DOHH2 (cell line): ENCODE results near the gene GNB1L.

Experiments used
- H3F3A ChIP-seq: fragments of 200-600 bp; sonication (generic), shearing (Covaris generic); 2 replicates; pipeline ENCODE4 v1.6.0; 2016; ENCODE audit warnings: antibody characterized with exemption, mild to moderate bottlenecking; ENCODE audit not compliant: control insufficient read depth, insufficient read depth
- H3K27ac ChIP-seq: fragments of 200-600 bp; sonication (generic); 2 replicates; pipeline ENCODE4 v1.5.1; 2014; ENCODE audit warnings: low read depth, mild to moderate bottlenecking, low read length, moderate library complexity
- H3K27me3 ChIP-seq: fragments of 200-600 bp; sonication (generic); 2 replicates; pipeline ENCODE4 v1.6.1; 2014; ENCODE audit warnings: mild to moderate bottlenecking, low read length, mixed read lengths; ENCODE audit not compliant: control insufficient read depth
- H3K36me3 ChIP-seq: fragments of 200-600 bp; sonication (generic); 2 replicates; pipeline ENCODE4 v1.6.1; 2014; ENCODE audit warnings: mild to moderate bottlenecking, low read length, moderate library complexity, mixed read lengths; ENCODE audit not compliant: control insufficient read depth
- H3K4me1 ChIP-seq: fragments of 200-600 bp; sonication (generic); 2 replicates; pipeline ENCODE4 v1.6.1; 2014; ENCODE audit warnings: mild to moderate bottlenecking, low read length, mixed read lengths; ENCODE audit not compliant: control insufficient read depth
- H3K4me2 ChIP-seq: fragments of 200-600 bp; sonication (generic); 2 replicates; pipeline ENCODE4 v1.6.0; 2014; ENCODE audit warnings: mild to moderate bottlenecking, low read length, moderate library complexity
- H3K4me3 ChIP-seq: fragments of 200-600 bp; sonication (generic); 2 replicates; pipeline ENCODE4 v1.5.1; 2014; ENCODE audit warnings: mild to moderate bottlenecking, low read length, mixed read lengths
- H3K79me2 ChIP-seq: fragments of 200-600 bp; sonication (generic); 2 replicates; pipeline ENCODE4 v1.6.1; 2014; ENCODE audit warnings: mild to moderate bottlenecking, low read length, mixed read lengths; ENCODE audit not compliant: control insufficient read depth
- H3K9me2 ChIP-seq: fragments of 200-600 bp; sonication (generic); replicated peaks from 2 replicates; pipeline ENCODE4 v1.6.1; 2014; ENCODE audit warnings: mild to moderate bottlenecking, low read length, mixed read lengths; ENCODE audit not compliant: control insufficient read depth
- H3K9me3 ChIP-seq: fragments of 200-600 bp; sonication (generic); 2 replicates; pipeline ENCODE4 v1.6.1; 2014; ENCODE audit warnings: antibody characterized with exemption, low read length, mixed read lengths; ENCODE audit not compliant: control insufficient read depth, insufficient read depth
- H4K20me1 ChIP-seq: fragments of 200-600 bp; sonication (generic); 2 replicates; pipeline ENCODE4 v1.6.0; 2014; ENCODE audit warnings: low read depth, mild to moderate bottlenecking, antibody characterized with exemption, low read length, moderate library complexity; ENCODE audit not compliant: control insufficient read depth, insufficient read depth
- EZH2phosphoT487 ChIP-seq: fragments of 200-600 bp; sonication (generic); IDR thresholded peaks from 2 replicates; pipeline ENCODE4 v1.6.1; 2017; ENCODE audit warnings: borderline replicate concordance, mild to moderate bottlenecking, antibody characterized with exemption, low read length, moderate library complexity, mixed read lengths
- TF ChIP-seq, protein P1 (sequence below): fragments of 200-600 bp; sonication (generic); IDR thresholded peaks from one replicate; pipeline ENCODE4 v1.5.1; 2014; ENCODE audit warnings: antibody characterized with exemption, mild to moderate bottlenecking, low read depth, low read length; ENCODE audit not compliant: poor library complexity, severe bottlenecking

Gene GNB1L

GRCh38 chr22:19753996-19754700 is 100.5 kb downstream of the GNB1L start:
- H3K4me1 ChIP-seq: peaks cover 21% of the 10 kb centered on the region
- peaks cover 64% of the 10 kb centered on the region for H3K27me3 ChIP-seq
- H3K4me2 ChIP-seq: no peak overlapping the region
- H3K9me3 ChIP-seq: no peaks in the 10 kb centered on the region
- TF ChIP-seq, protein P1, sequence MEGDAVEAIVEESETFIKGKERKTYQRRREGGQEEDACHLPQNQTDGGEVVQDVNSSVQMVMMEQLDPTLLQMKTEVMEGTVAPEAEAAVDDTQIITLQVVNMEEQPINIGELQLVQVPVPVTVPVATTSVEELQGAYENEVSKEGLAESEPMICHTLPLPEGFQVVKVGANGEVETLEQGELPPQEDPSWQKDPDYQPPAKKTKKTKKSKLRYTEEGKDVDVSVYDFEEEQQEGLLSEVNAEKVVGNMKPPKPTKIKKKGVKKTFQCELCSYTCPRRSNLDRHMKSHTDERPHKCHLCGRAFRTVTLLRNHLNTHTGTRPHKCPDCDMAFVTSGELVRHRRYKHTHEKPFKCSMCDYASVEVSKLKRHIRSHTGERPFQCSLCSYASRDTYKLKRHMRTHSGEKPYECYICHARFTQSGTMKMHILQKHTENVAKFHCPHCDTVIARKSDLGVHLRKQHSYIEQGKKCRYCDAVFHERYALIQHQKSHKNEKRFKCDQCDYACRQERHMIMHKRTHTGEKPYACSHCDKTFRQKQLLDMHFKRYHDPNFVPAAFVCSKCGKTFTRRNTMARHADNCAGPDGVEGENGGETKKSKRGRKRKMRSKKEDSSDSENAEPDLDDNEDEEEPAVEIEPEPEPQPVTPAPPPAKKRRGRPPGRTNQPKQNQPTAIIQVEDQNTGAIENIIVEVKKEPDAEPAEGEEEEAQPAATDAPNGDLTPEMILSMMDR: no peak
- TF ChIP-seq EZH2phosphoT487: no peak
- no peaks in the 10 kb centered on the region for H3K9me2 ChIP-seq
- no peak overlapping the region for H3K4me3 ChIP-seq
- H3F3A ChIP-seq: no peaks in the 10 kb centered on the region
- H4K20me1 ChIP-seq: no peaks in the 10 kb centered on the region
- no peaks in the 10 kb centered on the region for H3K79me2 ChIP-seq
- H3K36me3 ChIP-seq: no peaks in the 10 kb centered on the region
- no peak overlapping the region for H3K27ac ChIP-seq

DNA sequence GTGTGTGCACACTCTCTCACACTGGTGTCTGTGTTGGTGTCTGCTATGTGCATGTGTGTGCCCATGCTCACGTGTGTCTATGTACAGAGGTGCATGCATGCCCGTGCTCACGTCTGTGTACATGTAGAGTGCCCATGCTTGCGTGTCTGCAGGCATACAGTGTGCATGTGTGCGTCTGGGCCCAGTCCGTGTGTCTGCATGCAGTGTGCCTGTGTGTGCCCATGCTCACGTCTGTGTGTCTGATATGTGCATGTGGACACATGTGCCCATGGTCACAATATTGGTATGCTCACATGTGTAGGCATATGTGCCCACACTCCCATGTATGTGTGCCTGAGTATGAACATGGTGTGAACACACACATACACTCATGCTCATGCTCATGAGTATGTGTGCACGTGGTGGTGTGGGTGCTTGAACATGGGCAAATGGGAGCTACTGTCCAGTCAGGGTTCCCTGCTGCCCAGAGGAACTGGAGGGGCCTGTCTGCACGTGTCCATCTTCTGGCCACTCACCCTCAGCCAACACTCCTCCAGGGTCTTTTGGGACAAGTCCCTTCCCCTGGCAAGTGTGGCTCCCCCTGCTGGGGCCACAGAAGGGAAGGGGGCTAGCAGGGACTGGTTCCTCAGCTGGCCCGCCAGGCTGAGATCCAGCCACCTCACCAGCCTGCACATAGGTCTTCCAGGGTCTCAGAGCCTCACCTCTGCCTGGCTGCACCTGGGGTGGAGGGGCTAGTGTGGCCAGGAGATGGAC is 101.4 kb downstream of the GNB1L start:
- no peak overlapping the region for H3K27ac ChIP-seq
- H3K27me3 ChIP-seq: peaks cover 55% of the 10 kb centered on the region
- peaks cover 21% of the 10 kb centered on the region for H3K4me1 ChIP-seq
- no peaks in the 10 kb centered on the region for H3K9me2 ChIP-seq
- TF ChIP-seq EZH2phosphoT487: no peak
- TF ChIP-seq, protein P1: peak; percentile 54
- no peaks in the 10 kb centered on the region for H3K36me3 ChIP-seq
- H3K9me3 ChIP-seq: no peaks in the 10 kb centered on the region
- no peak overlapping the region for H3K4me2 ChIP-seq
- no peaks in the 10 kb centered on the region for H3K79me2 ChIP-seq
- no peaks in the 10 kb centered on the region for H3F3A ChIP-seq
- H4K20me1 ChIP-seq: no peaks in the 10 kb centered on the region
- no peak overlapping the region for H3K4me3 ChIP-seq

- H3K4me1 ChIP-seq: peaks cover 7% of the 10 kb centered on the region
- H3K4me3 ChIP-seq: no peak overlapping the region
- no peaks in the 10 kb centered on the region for H3K9me2 ChIP-seq
- no peak overlapping the region for H3K4me2 ChIP-seq
- no peaks in the 10 kb centered on the region for H3K9me3 ChIP-seq
- TF ChIP-seq EZH2phosphoT487: no peak
- TF ChIP-seq, protein P1: no peak
- H3K27me3 ChIP-seq: peaks cover 41% of the 10 kb centered on the region
- H3K36me3 ChIP-seq: no peaks in the 10 kb centered on the region
- no peaks in the 10 kb centered on the region for H3F3A ChIP-seq
- no peaks in the 10 kb centered on the region for H4K20me1 ChIP-seq
- H3K27ac ChIP-seq: no peak overlapping the region
- H3K79me2 ChIP-seq: no peaks in the 10 kb centered on the region
Observed at GRCh38 chr22:19751497-19752245, 103.0 kb downstream of the GNB1L start.
